Brain microvascular endothelial cell (primary cell): ENCODE results near the gene MCU.

Experiments
- DNase-seq: peaks from one replicate; pipeline ENCODE4 v3.0.0-alpha.2; 2020
- H3K27ac ChIP-seq: fragments of 250-450 bp; sonication (Bioruptor Pico); 2 replicates; pipeline ENCODE4 v1.5.1; 2020; ENCODE audit warnings: mild to moderate bottlenecking, moderate library complexity
- H3K27me3 ChIP-seq: fragments of 250-450 bp; sonication (Bioruptor Pico); replicated peaks from 2 replicates; pipeline ENCODE4 v1.5.1; 2020; ENCODE audit warnings: mild to moderate bottlenecking
- H3K36me3 ChIP-seq: fragments of 250-450 bp; sonication (Bioruptor Pico); replicated peaks from 2 replicates; pipeline ENCODE4 v1.5.1; 2020; ENCODE audit warnings: mild to moderate bottlenecking
- H3K4me3 ChIP-seq: 2 replicates; pipeline ENCODE4 v1.5.1; 2011; ENCODE audit warnings: low read depth, mild to moderate bottlenecking, control low read depth, low read length, moderate library complexity
- in situ Hi-C: cut with HindIII; loops from 2 replicates; pipeline ENCODE4 v1.10.0; 2017; ENCODE audit warnings: low sequenced_read_pairs, low pct_ligation_motif_present
- TF ChIP-seq, protein P1 (sequence below): IDR thresholded peaks from 2 replicates; pipeline ENCODE4 v1.5.1; 2011; ENCODE audit warnings: low read depth, mild to moderate bottlenecking, moderate library complexity, low read length, control low read depth, inconsistent platforms; ENCODE audit errors: missing control alignments

The MCU gene

DNA sequence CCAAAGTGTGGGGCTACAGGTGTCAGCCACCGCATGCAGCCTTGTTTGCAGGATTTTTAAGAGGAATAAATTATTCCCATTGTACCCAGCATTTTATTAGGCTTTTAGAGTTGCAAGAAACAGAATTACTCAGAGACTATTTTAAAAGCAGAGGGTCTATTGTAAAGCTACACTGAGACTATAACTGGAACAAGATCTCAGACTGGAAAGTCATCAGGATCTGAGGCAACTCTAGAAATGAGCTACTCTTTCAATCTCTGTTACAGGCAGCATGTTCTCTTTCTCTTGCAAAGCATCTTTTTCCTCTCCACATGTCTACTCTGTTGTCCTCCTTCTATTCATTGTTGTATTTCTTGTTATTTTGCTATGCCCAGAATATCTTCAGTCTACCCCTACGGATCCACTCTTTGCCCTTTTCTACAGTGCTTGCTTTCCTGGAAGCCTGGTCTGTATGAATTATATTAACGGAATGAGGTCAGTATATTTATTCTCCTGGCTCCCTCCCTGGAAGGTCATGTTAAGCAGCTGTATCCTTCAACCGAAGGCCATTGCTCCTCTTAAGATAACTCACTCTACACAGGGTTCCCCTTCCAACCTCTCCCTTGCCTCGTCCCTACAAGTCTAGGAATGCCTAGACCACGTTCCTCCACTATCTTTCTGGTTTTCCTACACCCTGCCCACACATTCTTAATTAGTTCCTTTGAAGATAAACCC lies 38.4 kb upstream of the MCU start:
- Histone ChIP-seq H3K27me3 (no peaks in the 10 kb centered on the region), H3K4me3 (no peak overlapping the region), H3K27ac (no peak overlapping the region), H3K36me3 (no peaks in the 10 kb centered on the region)
- no peak for DNase-seq
- TF ChIP-seq, protein P1, sequence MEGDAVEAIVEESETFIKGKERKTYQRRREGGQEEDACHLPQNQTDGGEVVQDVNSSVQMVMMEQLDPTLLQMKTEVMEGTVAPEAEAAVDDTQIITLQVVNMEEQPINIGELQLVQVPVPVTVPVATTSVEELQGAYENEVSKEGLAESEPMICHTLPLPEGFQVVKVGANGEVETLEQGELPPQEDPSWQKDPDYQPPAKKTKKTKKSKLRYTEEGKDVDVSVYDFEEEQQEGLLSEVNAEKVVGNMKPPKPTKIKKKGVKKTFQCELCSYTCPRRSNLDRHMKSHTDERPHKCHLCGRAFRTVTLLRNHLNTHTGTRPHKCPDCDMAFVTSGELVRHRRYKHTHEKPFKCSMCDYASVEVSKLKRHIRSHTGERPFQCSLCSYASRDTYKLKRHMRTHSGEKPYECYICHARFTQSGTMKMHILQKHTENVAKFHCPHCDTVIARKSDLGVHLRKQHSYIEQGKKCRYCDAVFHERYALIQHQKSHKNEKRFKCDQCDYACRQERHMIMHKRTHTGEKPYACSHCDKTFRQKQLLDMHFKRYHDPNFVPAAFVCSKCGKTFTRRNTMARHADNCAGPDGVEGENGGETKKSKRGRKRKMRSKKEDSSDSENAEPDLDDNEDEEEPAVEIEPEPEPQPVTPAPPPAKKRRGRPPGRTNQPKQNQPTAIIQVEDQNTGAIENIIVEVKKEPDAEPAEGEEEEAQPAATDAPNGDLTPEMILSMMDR, result no peak
- in situ Hi-C loops, result no loop called here

DNA sequence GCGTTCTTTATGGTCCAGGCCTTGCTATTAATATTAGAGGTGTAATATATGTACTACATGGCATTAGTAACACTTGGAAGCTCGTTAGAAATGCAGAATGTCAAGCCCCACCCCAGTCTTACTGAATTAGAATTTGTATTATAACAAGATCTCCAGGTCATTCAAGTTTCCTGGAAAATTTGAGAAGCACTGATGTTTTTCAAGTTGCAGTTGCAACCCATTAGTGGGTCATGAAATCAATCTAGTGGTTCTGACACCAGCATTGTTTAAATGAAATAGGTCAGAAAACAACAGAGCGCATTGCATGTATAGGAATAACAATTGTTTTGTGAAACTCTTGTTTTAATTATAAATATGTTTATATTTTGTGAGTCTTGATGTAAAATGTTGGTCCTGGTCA lies 37.2 kb upstream of the MCU start:
- H3K36me3 ChIP-seq, result no peaks in the 10 kb centered on the region
- H3K27me3 ChIP-seq, result no peaks in the 10 kb centered on the region
- no peak overlapping the region for H3K27ac ChIP-seq
- DNase-seq, result no peak
- in situ Hi-C loops, result no loop called here
- TF ChIP-seq, protein P1, result no peak
- no peak overlapping the region for H3K4me3 ChIP-seq

DNA sequence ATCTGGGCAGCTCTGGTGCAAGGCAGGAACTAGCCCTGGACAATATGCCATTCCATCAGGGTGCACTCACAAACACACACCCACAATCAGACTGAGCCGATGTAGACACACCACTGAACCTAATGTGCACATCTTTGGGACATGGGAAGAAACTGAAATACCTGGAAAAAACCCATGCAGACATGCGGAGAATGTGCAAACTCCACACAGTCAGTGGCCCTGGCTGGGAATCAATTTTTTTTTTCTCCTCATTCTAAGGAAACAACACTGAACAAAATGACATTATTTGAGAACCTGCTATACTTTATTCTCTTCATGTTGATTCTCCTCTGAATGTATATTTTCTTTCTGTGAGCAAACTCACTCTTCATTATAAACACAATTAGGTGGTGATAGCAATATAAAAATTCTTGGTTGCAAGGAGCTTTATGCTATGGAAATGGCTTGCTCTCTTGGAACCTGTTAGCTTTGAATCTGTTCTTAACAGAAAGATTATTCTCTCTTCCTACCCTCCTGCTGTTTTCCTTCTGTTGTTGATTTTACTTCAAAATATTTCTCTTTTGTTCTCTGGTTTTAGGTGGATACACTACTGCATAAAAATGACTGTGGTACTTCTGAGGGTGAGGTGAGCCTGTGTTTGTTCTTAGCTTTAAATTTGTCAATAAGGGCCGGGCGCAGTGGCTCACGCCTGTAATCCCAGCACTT lies 33.1 kb upstream of the MCU start:
- Histone ChIP-seq H3K27me3 (no peaks in the 10 kb centered on the region), H3K4me3 (no peak overlapping the region), H3K36me3 (no peaks in the 10 kb centered on the region), H3K27ac (no peak overlapping the region)
- in situ Hi-C loops, result no loop called here
- DNase-seq, result no peak
- TF ChIP-seq, protein P1, result no peak

DNA sequence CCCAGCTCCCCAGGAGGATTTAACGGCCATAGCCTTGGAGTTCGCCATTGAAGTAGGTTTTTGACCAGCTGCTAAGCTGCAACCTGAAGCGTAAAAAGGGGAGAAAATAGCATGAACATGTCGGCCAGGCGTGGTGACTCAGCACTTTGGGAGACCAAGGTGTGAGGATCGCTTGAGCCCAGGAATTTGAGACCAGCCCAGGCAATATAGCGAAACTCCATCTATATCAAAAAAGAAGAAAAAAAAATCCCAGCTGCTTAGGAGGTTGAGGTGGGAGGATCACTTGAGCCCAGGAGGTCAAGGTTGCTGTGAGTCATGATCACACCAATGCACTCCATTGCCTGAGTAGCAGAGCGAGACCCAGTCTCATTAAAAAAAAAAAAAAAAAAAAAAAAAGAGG lies 32.2 kb upstream of the MCU start:
- TF ChIP-seq, protein P1, result no peak
- Histone ChIP-seq H3K27me3 (no peaks in the 10 kb centered on the region), H3K27ac (no peak overlapping the region), H3K36me3 (no peaks in the 10 kb centered on the region), H3K4me3 (no peak overlapping the region)
- no peak for DNase-seq
- in situ Hi-C loops, result no loop called here

DNA sequence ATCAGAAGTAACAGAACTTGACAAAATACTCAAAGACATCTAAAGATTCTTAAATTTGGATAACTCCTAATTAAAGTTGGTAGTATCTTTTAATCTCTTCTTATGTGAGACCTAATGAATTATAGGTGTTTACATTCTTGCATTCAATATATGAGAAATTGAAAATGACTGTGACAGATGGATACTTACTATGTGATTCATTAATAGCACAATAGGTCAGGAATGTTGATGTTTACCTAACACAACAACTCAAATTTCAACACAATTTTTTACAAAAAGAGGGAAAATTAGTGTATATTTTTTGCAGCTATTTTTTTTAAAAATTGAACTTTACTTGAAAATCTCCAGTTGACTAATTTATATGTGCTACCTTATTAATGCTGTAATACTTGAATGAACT lies 31.7 kb upstream of the MCU start:
- TF ChIP-seq, protein P1, result no peak
- DNase-seq, result no peak
- H3K36me3 ChIP-seq, result no peaks in the 10 kb centered on the region
- H3K27me3 ChIP-seq, result no peaks in the 10 kb centered on the region
- in situ Hi-C loops, result no loop called here
- H3K4me3 ChIP-seq, result no peak overlapping the region
- H3K27ac ChIP-seq, result no peak overlapping the region

DNA sequence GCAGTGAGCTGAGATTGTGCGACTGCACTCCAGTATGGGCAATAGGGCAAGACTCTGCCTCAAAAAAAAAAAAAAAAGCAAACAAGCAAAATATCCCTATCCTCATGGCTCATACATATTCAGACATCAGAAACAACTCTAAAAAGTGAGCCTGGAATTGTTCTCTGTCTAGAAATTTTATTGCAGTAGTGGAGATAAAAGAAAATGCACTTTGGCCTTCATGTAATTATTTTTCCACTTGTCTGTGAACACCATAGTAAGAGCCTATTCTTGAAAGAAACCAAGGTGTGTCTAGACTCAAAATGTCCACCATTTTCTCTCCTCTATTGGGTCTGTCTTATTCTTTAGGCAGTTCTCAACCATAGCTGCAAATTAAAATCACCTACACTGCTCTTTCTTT lies 30.5 kb upstream of the MCU start:
- no peak overlapping the region for H3K4me3 ChIP-seq
- TF ChIP-seq, protein P1, result no peak
- no peak for DNase-seq
- in situ Hi-C loops, result no loop called here
- no peak overlapping the region for H3K27ac ChIP-seq
- no peaks in the 10 kb centered on the region for H3K36me3 ChIP-seq
- no peaks in the 10 kb centered on the region for H3K27me3 ChIP-seq
